Uterus (tissue), 2 donors: ENCODE results near the gene CEMIP.

ENCODE experiments used
- POLR2A ChIP-seq, 2 donors: fragments of 450-650 bp; IDR thresholded peaks; one replicate each; pipeline ENCODE4 v1.6.1; 2016; ENCODE audit warnings: antibody characterized with exemption in 2 of 2, mild to moderate bottlenecking in 1 of 2, moderate library complexity in 1 of 2
- TF ChIP-seq, protein P1 (sequence below), 4 experiments: fragments of 200-600 bp in 2 of 4; fragments of 450-650 bp in 2 of 4; sonication (generic) in 2 of 4; IDR thresholded peaks; one replicate each; pipeline ENCODE4 v1.5.1; 2016 to 2019; ENCODE audit warnings: antibody characterized with exemption in 4 of 4, mild to moderate bottlenecking in 2 of 4, moderate library complexity in 1 of 4

DNA sequence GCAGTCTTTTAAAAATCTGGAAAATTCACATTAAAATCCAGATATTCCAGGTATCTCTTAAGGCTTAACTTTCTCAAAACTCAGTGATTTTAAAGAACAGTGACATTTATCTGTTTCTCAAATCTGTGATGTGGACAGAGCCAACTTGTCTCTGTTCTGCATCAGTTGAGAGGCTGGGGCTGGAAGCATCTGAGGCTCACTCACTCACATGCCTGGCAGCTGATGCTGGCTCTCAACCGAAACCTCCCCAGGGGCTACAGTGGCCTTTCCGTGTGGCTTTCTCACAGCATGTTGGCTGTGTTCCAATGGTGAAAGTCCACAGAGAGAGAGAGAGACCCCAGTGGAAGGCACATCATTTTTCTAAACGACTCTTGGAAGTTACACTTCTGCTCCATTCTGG is 53.5 kb downstream of the CEMIP start:
- TF ChIP-seq, protein P1, sequence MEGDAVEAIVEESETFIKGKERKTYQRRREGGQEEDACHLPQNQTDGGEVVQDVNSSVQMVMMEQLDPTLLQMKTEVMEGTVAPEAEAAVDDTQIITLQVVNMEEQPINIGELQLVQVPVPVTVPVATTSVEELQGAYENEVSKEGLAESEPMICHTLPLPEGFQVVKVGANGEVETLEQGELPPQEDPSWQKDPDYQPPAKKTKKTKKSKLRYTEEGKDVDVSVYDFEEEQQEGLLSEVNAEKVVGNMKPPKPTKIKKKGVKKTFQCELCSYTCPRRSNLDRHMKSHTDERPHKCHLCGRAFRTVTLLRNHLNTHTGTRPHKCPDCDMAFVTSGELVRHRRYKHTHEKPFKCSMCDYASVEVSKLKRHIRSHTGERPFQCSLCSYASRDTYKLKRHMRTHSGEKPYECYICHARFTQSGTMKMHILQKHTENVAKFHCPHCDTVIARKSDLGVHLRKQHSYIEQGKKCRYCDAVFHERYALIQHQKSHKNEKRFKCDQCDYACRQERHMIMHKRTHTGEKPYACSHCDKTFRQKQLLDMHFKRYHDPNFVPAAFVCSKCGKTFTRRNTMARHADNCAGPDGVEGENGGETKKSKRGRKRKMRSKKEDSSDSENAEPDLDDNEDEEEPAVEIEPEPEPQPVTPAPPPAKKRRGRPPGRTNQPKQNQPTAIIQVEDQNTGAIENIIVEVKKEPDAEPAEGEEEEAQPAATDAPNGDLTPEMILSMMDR (IDR thresholded peaks at IDR 0.05): no peak
- no peak for TF ChIP-seq POLR2A (IDR thresholded peaks at IDR 0.05)
